Stimulated activated CD4-positive, alpha-beta T cell treated with anti-CD3 and anti-CD28 coated beads, Interleukin-2, amount 100 ng/mL, for 48 hours (primary cell): ENCODE results near the gene TBPL2.
"Not testable (repeated sequence)": the region's sequence is repeated elsewhere in the genome, so short reads cannot be mapped to it uniquely, and the experiment has no call there.

ENCODE experiments used
- DNase-seq, 2 donors: peaks; one replicate each; pipeline ENCODE4 v3.0.0-alpha.2; 2020

Gene TBPL2

GRCh38 chr14:55399852-55400251, 40.6 kb downstream of the TBPL2 start:
- DNase-seq, result no peak

GRCh38 chr14:55399183-55399582, 41.2 kb downstream of the TBPL2 start:
- DNase-seq, result no peak

GRCh38 chr14:55398679-55399078, 41.7 kb downstream of the TBPL2 start:
- no peak for DNase-seq

GRCh38 chr14:55389330-55389729, 51.1 kb downstream of the TBPL2 start:
- DNase-seq, result no peak

- DNase-seq, result no peak
These were observed 52.3 kb downstream of the TBPL2 start for GRCh38 chr14:55388160-55388559.

- DNase-seq, result no peak
These were observed 53.3 kb downstream of the TBPL2 start for GRCh38 chr14:55387121-55387520.

GRCh38 chr14:55386037-55386808, 54.2 kb downstream of the TBPL2 start:
- no peak for DNase-seq

GRCh38 chr14:55384536-55384935, 55.9 kb downstream of the TBPL2 start:
- DNase-seq, result no peak

GRCh38 chr14:55383541-55384140, 56.8 kb downstream of the TBPL2 start:
- no peak for DNase-seq

- DNase-seq, result not testable (repeated sequence)
These were observed 57.4 kb downstream of the TBPL2 start for GRCh38 chr14:55383056-55383466.

GRCh38 chr14:55382483-55382882, 57.9 kb downstream of the TBPL2 start:
- no peak for DNase-seq

- no peak for DNase-seq
These were observed 58.9 kb downstream of the TBPL2 start for GRCh38 chr14:55381561-55381960.

- DNase-seq, result no peak
These were observed 59.4 kb downstream of the TBPL2 start for GRCh38 chr14:55381040-55381439.

- DNase-seq, result no peak
These were observed 63.2 kb downstream of the TBPL2 start for GRCh38 chr14:55377236-55377635.

GRCh38 chr14:55374771-55375170, 65.6 kb downstream of the TBPL2 start:
- no peak for DNase-seq

GRCh38 chr14:55373784-55374705, 66.4 kb downstream of the TBPL2 start:
- DNase-seq, result no peak

- no peak for DNase-seq
These were observed 67.6 kb downstream of the TBPL2 start for GRCh38 chr14:55372825-55373224.

- DNase-seq, result no peak
These were observed 68.0 kb downstream of the TBPL2 start for GRCh38 chr14:55372423-55372822.

GRCh38 chr14:55370883-55371455, 69.4 kb downstream of the TBPL2 start:
- DNase-seq, result no peak

GRCh38 chr14:55366271-55366670, 74.1 kb downstream of the TBPL2 start:
- DNase-seq, result no peak
